ENCODE measurements around the gene FOXN3. TPM values are rescaled to one million over a fixed set of nuclear protein-coding genes. Genes with fewer than 3 reads are reported as not detected.
A peak's percentile ranks its signal among the peaks of the same experiment; 100 is the strongest.

FOXN3 gene
- total and polyA plus RNA-seq, 5 donors: 31.5 to 146 (median 119) TPM

- Histone ChIP-seq H3K27ac (ENCODE audit: low read length) (peak overlapping the region; percentile 78), H3K4me3 (ENCODE audit: low read length) (no peak overlapping the region), H3K9me3 (ENCODE audit: control insufficient read depth, low read length) (no peaks in the 10 kb centered on the region), H3K4me1 (ENCODE audit: control insufficient read depth, insufficient read depth, low read length) (peaks cover 14% of the 10 kb centered on the region), H3K27me3 (ENCODE audit: control insufficient read depth, insufficient read depth) (no peaks in the 10 kb centered on the region)
- DNase-seq: peak; percentile 56 to 71 (median 68)
- ATAC-seq: peak; percentile 67 to 68
- 41% methylated on average over 13 of the region's 13 CpGs for WGBS
- intact Hi-C loops (cut with DNase I): no loop called here
These were observed 57.4 kb downstream of the FOXN3 start for GRCh38 chr14:89359477-89360222.

DNA sequence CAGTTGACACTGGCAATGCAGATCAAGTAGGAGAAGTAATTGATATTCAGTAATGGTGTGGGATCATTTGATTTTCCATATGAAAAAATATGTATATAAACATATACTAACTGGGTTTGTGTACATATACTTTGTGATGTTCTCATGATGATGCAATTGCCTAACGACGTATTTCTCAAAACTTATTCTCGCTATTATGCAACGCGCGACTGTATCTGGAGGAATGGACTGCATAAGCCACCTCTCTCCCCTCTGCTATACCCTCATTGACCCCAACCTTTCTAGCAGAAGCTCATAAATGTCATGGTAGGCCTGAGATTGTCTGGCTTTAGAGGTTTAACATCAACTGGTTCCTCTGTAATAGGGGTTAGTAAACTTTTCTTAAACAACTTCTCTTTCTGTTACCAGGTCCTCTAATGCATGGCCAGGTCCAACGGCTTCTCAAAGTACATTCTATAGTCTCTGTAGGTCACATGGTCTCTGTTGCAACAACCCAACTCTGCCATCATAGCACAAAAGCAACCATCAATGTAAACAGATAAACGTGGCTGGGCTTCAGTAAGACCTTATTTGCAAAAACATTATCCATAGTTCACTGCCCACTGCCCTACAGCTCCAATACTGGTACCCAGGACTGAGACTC, 59.3 kb downstream of the FOXN3 start:
- H3K27ac ChIP-seq (ENCODE audit: low read length): no peak overlapping the region
- intact Hi-C loops (cut with DNase I): no loop called here
- no peak overlapping the region for H3K4me3 ChIP-seq (ENCODE audit: low read length)
- H3K9me3 ChIP-seq (ENCODE audit: control insufficient read depth, low read length): no peaks in the 10 kb centered on the region
- peaks cover 10% of the 10 kb centered on the region for H3K4me1 ChIP-seq (ENCODE audit: control insufficient read depth, insufficient read depth, low read length)
- no peak for ATAC-seq
- no peak for DNase-seq
- 77% methylated on average over 8 of the region's 8 CpGs for WGBS
- H3K27me3 ChIP-seq (ENCODE audit: control insufficient read depth, insufficient read depth): no peaks in the 10 kb centered on the region

GRCh38 chr14:89356927-89357326, 60.1 kb downstream of the FOXN3 start:
- no peaks in the 10 kb centered on the region for H3K9me3 ChIP-seq (ENCODE audit: control insufficient read depth, low read length)
- ATAC-seq: no peak
- no peaks in the 10 kb centered on the region for H3K27me3 ChIP-seq (ENCODE audit: control insufficient read depth, insufficient read depth)
- WGBS: 84% methylated on average over 5 of the region's 5 CpGs
- DNase-seq: no peak
- H3K4me1 ChIP-seq (ENCODE audit: control insufficient read depth, insufficient read depth, low read length): peaks cover 13% of the 10 kb centered on the region
- H3K27ac ChIP-seq (ENCODE audit: low read length): no peak overlapping the region
- H3K4me3 ChIP-seq (ENCODE audit: low read length): no peak overlapping the region
- intact Hi-C loops (cut with DNase I): no loop called here

DNA sequence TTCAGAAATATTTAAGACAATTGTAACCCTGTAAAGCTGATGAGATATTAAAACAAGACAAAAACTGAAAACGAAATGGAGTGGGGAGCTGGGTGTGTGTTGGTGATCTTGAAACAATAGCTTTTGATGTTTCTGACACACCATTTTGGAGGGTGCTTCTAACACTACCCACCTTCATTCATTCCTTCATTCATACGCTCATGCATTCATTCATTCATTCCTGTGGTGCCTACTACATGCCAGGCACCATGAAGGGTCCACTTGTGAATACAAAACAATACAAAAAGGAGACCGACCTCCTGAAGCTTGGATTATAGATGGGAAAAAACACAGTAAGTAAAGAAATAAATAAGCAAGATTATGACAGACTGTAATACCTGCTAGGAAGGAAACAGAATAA, 60.5 kb downstream of the FOXN3 start:
- Histone ChIP-seq H3K27ac (ENCODE audit: low read length) (no peak overlapping the region), H3K4me1 (ENCODE audit: control insufficient read depth, insufficient read depth, low read length) (peaks cover 14% of the 10 kb centered on the region), H3K27me3 (ENCODE audit: control insufficient read depth, insufficient read depth) (no peaks in the 10 kb centered on the region), H3K4me3 (ENCODE audit: low read length) (no peak overlapping the region), H3K9me3 (ENCODE audit: control insufficient read depth, low read length) (no peaks in the 10 kb centered on the region)
- DNase-seq (no peak), ATAC-seq (no peak)
- intact Hi-C loops (cut with DNase I): no loop called here
- 80% methylated on average over 3 of the region's 3 CpGs for WGBS

DNA sequence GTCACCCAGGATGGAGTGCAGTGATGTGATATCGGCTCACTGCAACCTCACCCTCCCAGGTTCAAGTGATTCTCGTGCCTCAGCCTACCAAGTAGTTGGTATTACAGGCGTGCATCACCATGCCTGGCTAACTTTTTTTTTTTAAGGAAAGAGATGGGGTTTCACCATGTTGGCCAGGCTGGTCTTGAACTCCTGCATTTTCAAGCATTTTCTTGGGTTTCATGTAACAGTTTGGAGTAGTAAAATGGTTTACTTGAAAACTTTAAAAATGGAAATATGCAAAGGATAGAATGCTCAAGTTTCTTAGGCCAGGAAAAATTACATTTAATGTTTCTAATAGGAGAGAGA, 63.3 kb downstream of the FOXN3 start:
- intact Hi-C loops (cut with DNase I): no loop called here
- DNase-seq: no peak
- ATAC-seq: no peak
- H3K4me3 ChIP-seq (ENCODE audit: low read length): no peak overlapping the region
- 91% methylated on average over 3 of the region's 3 CpGs for WGBS
- H3K4me1 ChIP-seq (ENCODE audit: control insufficient read depth, insufficient read depth, low read length): peaks cover 6% of the 10 kb centered on the region
- H3K9me3 ChIP-seq (ENCODE audit: control insufficient read depth, low read length): no peaks in the 10 kb centered on the region
- H3K27ac ChIP-seq (ENCODE audit: low read length): no peak overlapping the region
- no peaks in the 10 kb centered on the region for H3K27me3 ChIP-seq (ENCODE audit: control insufficient read depth, insufficient read depth)

DNA sequence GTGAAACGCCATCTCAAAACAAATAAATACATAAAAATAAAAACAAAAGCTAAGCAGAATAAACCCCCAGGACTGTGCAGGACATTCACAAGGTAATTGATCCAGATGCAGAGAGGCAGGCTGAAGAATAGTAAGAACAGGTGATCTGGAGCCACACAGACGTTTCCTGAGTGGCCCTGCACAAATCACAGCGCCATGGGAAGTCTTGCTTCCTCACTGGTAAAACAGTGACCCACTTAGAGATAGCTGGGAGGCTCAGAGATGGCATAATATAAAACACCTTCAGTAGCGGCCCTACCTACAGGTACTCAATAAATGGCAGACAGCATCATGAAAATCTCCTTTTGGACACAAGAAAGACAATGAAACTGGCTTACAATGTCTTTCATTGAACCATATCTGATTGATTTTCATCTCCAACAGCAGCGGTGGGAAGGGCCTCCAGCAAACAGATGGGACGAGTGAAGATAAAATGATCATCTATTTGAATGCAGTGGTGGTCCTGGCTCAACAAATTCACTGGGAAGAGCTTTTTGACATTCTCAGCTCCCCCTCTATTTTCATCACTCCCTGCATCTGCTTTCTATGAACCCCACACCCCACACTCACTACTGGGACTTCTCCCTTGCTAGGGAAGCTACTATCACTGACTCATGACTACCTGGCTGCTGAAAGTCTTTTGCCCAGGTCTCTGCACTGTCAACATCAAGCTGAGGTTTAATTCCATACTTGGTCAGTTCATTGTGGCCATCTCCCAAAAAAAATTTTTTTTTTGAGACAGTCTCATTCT, 63.9 kb downstream of the FOXN3 start:
- DNase-seq: no peak
- 86% methylated on average over 6 of the region's 6 CpGs for WGBS
- no peaks in the 10 kb centered on the region for H3K27me3 ChIP-seq (ENCODE audit: control insufficient read depth, insufficient read depth)
- H3K4me1 ChIP-seq (ENCODE audit: control insufficient read depth, insufficient read depth, low read length): peaks cover 6% of the 10 kb centered on the region
- no peaks in the 10 kb centered on the region for H3K9me3 ChIP-seq (ENCODE audit: control insufficient read depth, low read length)
- H3K4me3 ChIP-seq (ENCODE audit: low read length): no peak overlapping the region
- ATAC-seq: no peak
- intact Hi-C loops (cut with DNase I): no loop called here
- no peak overlapping the region for H3K27ac ChIP-seq (ENCODE audit: low read length)

DNA sequence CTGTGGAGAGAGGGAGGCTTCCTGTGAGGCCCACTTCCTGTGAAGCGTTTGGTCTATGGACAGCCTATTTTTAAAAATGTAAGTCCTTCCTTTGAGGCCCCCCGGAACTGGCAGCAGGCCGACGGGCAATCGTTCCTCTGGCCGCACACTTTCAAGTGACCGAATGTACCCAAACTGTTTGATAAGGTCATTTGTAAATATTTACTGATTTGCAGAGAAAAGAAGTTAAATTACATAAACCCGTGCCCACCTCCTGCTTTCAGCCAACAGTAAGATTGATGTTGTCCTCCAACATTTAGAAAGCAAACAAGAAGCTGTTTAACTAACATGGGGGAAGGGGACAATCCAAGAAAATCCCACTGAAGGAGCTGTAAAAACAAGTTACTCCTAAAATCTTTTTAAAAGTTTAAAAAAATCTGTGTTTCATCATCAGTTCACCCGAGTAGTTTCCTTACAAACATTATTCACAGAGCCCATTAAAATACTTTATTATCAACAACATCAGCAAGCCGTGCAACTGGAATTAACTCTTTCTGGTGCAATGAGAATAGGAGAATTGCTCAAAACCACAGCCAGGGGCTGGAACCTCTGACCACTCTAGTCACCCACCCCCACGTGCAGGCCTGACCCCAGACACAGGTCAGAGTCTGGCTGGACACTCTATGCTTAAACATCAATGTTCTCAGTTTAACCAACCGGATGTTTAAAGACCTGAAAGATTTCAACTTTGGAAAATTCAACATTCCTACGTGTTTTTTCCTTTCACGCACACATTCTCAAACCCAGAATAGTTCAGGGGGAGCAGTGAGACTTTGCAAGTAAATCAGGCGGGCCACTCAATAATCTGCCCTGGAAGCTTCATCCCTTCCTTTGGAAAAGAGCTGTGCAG, 65.3 kb downstream of the FOXN3 start:
- DNase-seq: peak in 2 of 3 donors; percentile 75 to 76
- H3K27ac ChIP-seq (ENCODE audit: low read length): no peak overlapping the region
- H3K27me3 ChIP-seq (ENCODE audit: control insufficient read depth, insufficient read depth): no peaks in the 10 kb centered on the region
- no peak overlapping the region for H3K4me3 ChIP-seq (ENCODE audit: low read length)
- no peaks in the 10 kb centered on the region for H3K9me3 ChIP-seq (ENCODE audit: control insufficient read depth, low read length)
- peaks cover 6% of the 10 kb centered on the region for H3K4me1 ChIP-seq (ENCODE audit: control insufficient read depth, insufficient read depth, low read length)
- 20% methylated on average over 15 of the region's 15 CpGs for WGBS
- intact Hi-C loops (cut with DNase I): no loop called here
- peak; percentile 56 to 76 for ATAC-seq

DNA sequence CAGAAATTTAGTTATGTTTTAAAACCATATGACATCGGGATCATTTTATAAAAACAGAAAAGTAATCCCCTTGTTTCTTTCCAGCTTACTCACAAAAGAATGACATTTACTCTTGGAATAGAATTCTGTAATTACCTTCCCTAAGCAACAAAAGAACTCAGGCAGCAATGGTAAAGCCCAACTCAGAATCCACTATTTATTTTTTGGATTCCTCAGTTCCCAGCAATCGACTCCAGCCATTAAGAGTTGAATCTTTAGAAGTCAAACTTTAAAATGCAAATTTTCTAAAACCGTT, 65.9 kb downstream of the FOXN3 start:
- WGBS: 12% methylated on average over 3 of the region's 3 CpGs
- DNase-seq (no peak), ATAC-seq (no peak)
- Histone ChIP-seq H3K4me3 (ENCODE audit: low read length) (no peak overlapping the region), H3K27me3 (ENCODE audit: control insufficient read depth, insufficient read depth) (no peaks in the 10 kb centered on the region), H3K27ac (ENCODE audit: low read length) (no peak overlapping the region), H3K4me1 (ENCODE audit: control insufficient read depth, insufficient read depth, low read length) (peaks cover 6% of the 10 kb centered on the region), H3K9me3 (ENCODE audit: control insufficient read depth, low read length) (no peaks in the 10 kb centered on the region)
- intact Hi-C loops (cut with DNase I): no loop called here

DNA sequence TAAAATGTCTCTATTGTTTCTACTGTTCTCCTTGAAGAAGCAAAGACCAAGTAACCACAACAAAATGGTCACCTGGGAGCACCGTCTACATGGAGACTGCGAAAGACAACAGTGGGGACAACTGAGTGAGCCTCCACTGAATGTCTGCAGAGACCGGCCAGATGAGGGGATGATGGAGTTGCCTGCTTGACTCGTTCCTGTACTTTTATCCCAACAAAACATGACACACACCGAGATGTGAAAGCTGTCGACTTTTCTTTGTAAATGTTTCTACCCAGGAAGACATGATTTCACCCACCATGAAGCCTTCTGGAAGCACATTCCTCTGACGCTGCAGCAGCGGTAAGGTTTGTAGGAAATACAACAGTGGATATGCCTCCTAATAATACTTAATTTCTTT, 66.9 kb downstream of the FOXN3 start:
- H3K27ac ChIP-seq (ENCODE audit: low read length): no peak overlapping the region
- H3K4me3 ChIP-seq (ENCODE audit: low read length): no peak overlapping the region
- no peak for ATAC-seq
- intact Hi-C loops (cut with DNase I): no loop called here
- peaks cover 6% of the 10 kb centered on the region for H3K4me1 ChIP-seq (ENCODE audit: control insufficient read depth, insufficient read depth, low read length)
- no peaks in the 10 kb centered on the region for H3K27me3 ChIP-seq (ENCODE audit: control insufficient read depth, insufficient read depth)
- DNase-seq: no peak
- WGBS: 93% methylated on average over 8 of the region's 8 CpGs
- H3K9me3 ChIP-seq (ENCODE audit: control insufficient read depth, low read length): no peaks in the 10 kb centered on the region

- H3K9me3 ChIP-seq (ENCODE audit: control insufficient read depth, low read length): no peaks in the 10 kb centered on the region
- peaks cover 6% of the 10 kb centered on the region for H3K4me1 ChIP-seq (ENCODE audit: control insufficient read depth, insufficient read depth, low read length)
- 90% methylated on average over 8 of the region's 8 CpGs for WGBS
- H3K27ac ChIP-seq (ENCODE audit: low read length): no peak overlapping the region
- ATAC-seq: no peak
- DNase-seq: peak in 1 of 3 donors; percentile 54
- H3K27me3 ChIP-seq (ENCODE audit: control insufficient read depth, insufficient read depth): no peaks in the 10 kb centered on the region
- no peak overlapping the region for H3K4me3 ChIP-seq (ENCODE audit: low read length)
- intact Hi-C loops (cut with DNase I): no loop called here
These were observed 67.6 kb downstream of the FOXN3 start for GRCh38 chr14:89349171-89350008.

Measured in right cardiac atrium (tissue), 5 donors.